GM12878 (cell line): Measurements from ENCODE around the gene ALAS1. TPM values are rescaled to one million over a fixed set of nuclear protein-coding genes. Genes with fewer than 3 reads are reported as not detected.

ENCODE experiments used
- ATAC-seq: fragments of 200-7000 bp; cut with Tn5 transposase; 3 replicates; pipeline ENCODE4 v1.9.1; 2020; ENCODE audit warnings: mild to moderate bottlenecking, moderate library complexity
- BruUV-seq: library from RNA; stranded (reverse); fragments of 400-500 nt; replicated peaks from 2 replicates; lab custom pipeline; 2021; lab: Mats Ljungman, UMichigan
- CTCF ChIA-PET: fragments of 300-600 bp; sonication (Branson Sonifier 250); formaldehyde crosslinking; extraction: SDS; loops from one replicate; lab custom pipeline; 2021; ENCODE audit warnings: inconsistent platforms; lab: Yijun Ruan, JAX
- POLR2A ChIA-PET: fragments of 350-600 bp; formaldehyde crosslinking; extraction: SDS; loops from one replicate; lab custom pipeline; 2021; ENCODE audit warnings: inconsistent platforms; lab: Charles Lee
- RAD21 ChIA-PET: fragments of 300-600 bp; sonication (Branson Sonifier 250); formaldehyde crosslinking; loops from one replicate; lab custom pipeline; 2023; ENCODE audit warnings: antibody characterized with exemption; ENCODE audit not compliant: unreplicated experiment; lab: Charles Lee
- SMC1A ChIA-PET: fragments of 300-600 bp; sonication (Branson Sonifier 250); formaldehyde crosslinking; loops from one replicate; lab custom pipeline; 2023; ENCODE audit not compliant: unreplicated experiment, uncharacterized antibody; lab: Charles Lee
- DNase-seq: peaks from one replicate; pipeline ENCODE4 v3.0.0-alpha.2; 2011; ENCODE audit warnings: low read depth, low spot score
- FAIRE-seq: peaks from 3 replicates; lab custom pipeline; 2011; peaks lifted over from hg19 to GRCh38; lab: Jason Lieb, UNC
- H2AFZ ChIP-seq: 2 replicates; pipeline ENCODE4 v1.6.0; 2011; ENCODE audit warnings: low read depth, low read length, control low read depth; ENCODE audit not compliant: control insufficient read depth
- H3K27ac ChIP-seq: 2 replicates; pipeline ENCODE4 v1.5.1; 2011; ENCODE audit warnings: control low read depth; ENCODE audit not compliant: control insufficient read depth, insufficient read depth
- H3K27me3 ChIP-seq, 2 experiments: replicated peaks in 1 of 2; 2 replicates each; pipeline versions ENCODE4 v1.6.0 to v1.6.1; 2011; ENCODE audit warnings: low read length in 1 of 2; ENCODE audit not compliant: control insufficient read depth in 2 of 2, insufficient read depth in 2 of 2
- H3K36me3 ChIP-seq, 2 experiments: 2 replicates each; pipeline ENCODE4 v1.5.1; 2011; ENCODE audit warnings: low read length in 1 of 2; ENCODE audit not compliant: control insufficient read depth in 2 of 2, insufficient read depth in 2 of 2
- H3K4me1 ChIP-seq: 2 replicates; pipeline ENCODE4 v1.6.1; 2011; ENCODE audit warnings: mild to moderate bottlenecking, low read length, moderate library complexity, mixed read lengths; ENCODE audit not compliant: control insufficient read depth, insufficient read depth
- H3K4me2 ChIP-seq: 2 replicates; pipeline ENCODE4 v1.6.0; 2011; ENCODE audit warnings: control low read depth; ENCODE audit not compliant: control insufficient read depth, insufficient read depth
- H3K4me3 ChIP-seq: fragments of 200-600 bp; sonication (generic); 2 replicates; pipeline ENCODE4 v1.5.1; 2016
- H3K79me2 ChIP-seq: 2 replicates; pipeline ENCODE4 v1.6.0; 2011; ENCODE audit warnings: low read length; ENCODE audit not compliant: control insufficient read depth, insufficient read depth
- H3K9ac ChIP-seq: 2 replicates; pipeline ENCODE4 v1.8.0; 2011; ENCODE audit warnings: low read length, control low read depth, mixed read lengths; ENCODE audit not compliant: control insufficient read depth, insufficient read depth
- H3K9me3 ChIP-seq: replicated peaks from 3 replicates; pipeline ENCODE4 v1.5.1; 2011; ENCODE audit warnings: mild to moderate bottlenecking, low read length; ENCODE audit not compliant: control insufficient read depth, insufficient read depth
- H4K20me1 ChIP-seq: 2 replicates; pipeline ENCODE4 v1.6.0; 2011; ENCODE audit not compliant: control insufficient read depth, insufficient read depth
- FOXM1 ChIP-seq: IDR thresholded peaks from 2 replicates; pipeline ENCODE4 v1.6.1; 2012; ENCODE audit warnings: low read depth, mild to moderate bottlenecking, inconsistent platforms, low read length, moderate library complexity
- IRF4 ChIP-seq: IDR thresholded peaks from 2 replicates; pipeline ENCODE4 v1.6.1; 2011; ENCODE audit warnings: low read depth, low read length
- NR2C2 ChIP-seq: IDR thresholded peaks from 2 replicates; pipeline ENCODE4 v1.6.1; 2011; ENCODE audit warnings: borderline replicate concordance, low read depth; ENCODE audit not compliant: control insufficient read depth, insufficient read length
- SMARCA5 ChIP-seq: fragments of 450-650 bp; IDR thresholded peaks from 2 replicates; pipeline ENCODE4 v1.6.1; 2017; ENCODE audit warnings: mild to moderate bottlenecking
- SPI1 ChIP-seq: IDR thresholded peaks from 2 replicates; pipeline ENCODE4 v1.6.1; 2011; ENCODE audit warnings: low read depth, mild to moderate bottlenecking, low read length, moderate library complexity, borderline replicate concordance; ENCODE audit not compliant: insufficient read depth
- TBL1XR1 ChIP-seq: IDR thresholded peaks from 2 replicates; pipeline ENCODE4 v1.6.1; 2012; ENCODE audit warnings: low read depth, low read length, improper control_type of control experiment
- WGBS: methylation state at CpG from one replicate; pipeline ENCODE4 v1.1.6; 2016; ENCODE audit warnings: low lambda C conversion rate; ENCODE audit not compliant: insufficient replicate concordance, insufficient coverage; ENCODE audit errors: missing lambda C conversion rate; 5-methylcytosine and 5-hydroxymethylcytosine counted together
- in situ Hi-C: fragments of 300-500 bp; cut with MboI; formaldehyde crosslinking; loops from 9 replicates; pipeline ENCODE4 v1.14.3; 2018; ENCODE audit warnings: mixed read lengths
- intact Hi-C: fragments of 100-400 bp; cut with micrococcal nuclease; formaldehyde crosslinking; loops from one replicate; pipeline ENCODE4 v1.14.2; 2022; ENCODE audit not compliant: unreplicated experiment
- polyA plus RNA-seq, 11 experiments: library from polyadenylated mRNA; depleted of rRNA in 4 of 11; unstranded in 6 of 11; stranded (reverse) in 5 of 11; fragments of >200 nt; fragmentation: Nextera tagmentation in 4 of 11; fragmentation: Illumina TruSeq in 1 of 11; extraction: Ambion mirVana in 4 of 11; extraction: Trizol in 1 of 11; gene quantifications; 1 replicate in 1 of 11; 2 replicates in 10 of 11; pipeline versions ENCODE4 v1.2.1 to v1.2.3, GENCODE V29; 2011 to 2016; ENCODE audit warnings: inconsistent platforms in 2 of 11, missing spikeins in 2 of 11, low read depth in 1 of 11
- total RNA-seq, 4 experiments: library from RNA; depleted of rRNA in 3 of 4; stranded (reverse); fragments of >200 nt in 3 of 4; fragmentation: Illumina TruSeq in 1 of 4; extraction: Trizol in 1 of 4; gene quantifications; 2 replicates each; pipeline versions ENCODE4 v1.2.1 to v1.2.3, GENCODE V29; 2013 to 2021
- TF ChIP-seq, protein P1 (sequence below): fragments of 450-650 bp; IDR thresholded peaks from 2 replicates; pipeline ENCODE4 v1.6.1; 2017; ENCODE audit warnings: antibody characterized with exemption, mild to moderate bottlenecking, moderate library complexity
- TF ChIP-seq, protein P2 (sequence below): fragments of 450-650 bp; IDR thresholded peaks from 2 replicates; pipeline ENCODE4 v1.6.1; 2017; ENCODE audit warnings: mild to moderate bottlenecking, low read depth, inconsistent platforms; ENCODE audit not compliant: poor library complexity, severe bottlenecking
- TF ChIP-seq, protein P3 (sequence below): fragments of 450-650 bp; formaldehyde crosslinking; IDR thresholded peaks from 2 replicates; pipeline ENCODE4 v1.5.0; 2022; ENCODE audit warnings: mild to moderate bottlenecking, missing genetic modification characterization
- TF ChIP-seq, protein P4 (sequence below): fragments of 450-650 bp; IDR thresholded peaks from 2 replicates; pipeline ENCODE4 v1.6.1; 2016; ENCODE audit warnings: mild to moderate bottlenecking
- TF ChIP-seq, protein P5 (sequence below): IDR thresholded peaks from 2 replicates; pipeline ENCODE4 v1.6.1; 2011; ENCODE audit warnings: low read depth, low read length, improper control_type of control experiment, borderline replicate concordance

ALAS1 gene
- total and polyA plus RNA-seq, 10 of the 15 experiments (the other 5 are each of a cell fraction or from before 2014, with no cell fraction given): 69.9 to 115 (median 94.1) TPM

DNA sequence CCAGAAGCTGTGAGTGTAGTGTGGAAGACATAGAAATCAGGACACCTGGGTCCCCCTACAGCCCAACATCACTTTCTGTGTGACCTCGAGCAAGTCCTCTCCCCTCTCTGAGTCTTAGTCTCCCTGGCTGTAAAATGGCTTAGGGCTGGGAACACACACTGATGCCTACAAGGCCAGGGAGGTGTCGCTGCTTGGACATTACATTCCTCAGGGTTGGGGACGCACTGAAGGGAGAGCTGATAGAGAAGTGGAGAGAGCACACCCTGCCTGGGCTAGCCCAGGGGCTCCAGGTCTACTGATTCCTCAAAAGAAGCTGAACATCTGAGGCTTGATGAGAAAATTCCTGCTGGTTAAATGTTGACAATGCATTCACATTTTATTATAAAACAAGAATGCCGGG lies 6.3 kb upstream of the ALAS1 start:
- no peak overlapping the region for H3K4me2 ChIP-seq
- BruUV-seq: no TSS peak
- ChIA-PET RAD21 (no interaction called here), POLR2A (no interaction called here), SMC1A (no interaction called here), CTCF (interaction anchor here (1.3 kb wide), 1 partner anchor 14 kb away, joined by 3 read pairs; no protein-coding TSS in a partner anchor)
- H2AFZ ChIP-seq: no peak overlapping the region
- H3K27me3 ChIP-seq: no peaks in the 10 kb centered on the region
- H3K4me1 ChIP-seq: peaks cover 6% of the 10 kb centered on the region
- FAIRE-seq (no peak), ATAC-seq (no peak), DNase-seq (no peak)
- H3K4me3 ChIP-seq: no peak overlapping the region
- intact Hi-C loops (no loop called here), in situ Hi-C loops (no loop called here)
- no peak overlapping the region for H3K27ac ChIP-seq
- no peaks in the 10 kb centered on the region for H4K20me1 ChIP-seq
- H3K9ac ChIP-seq: no peak overlapping the region
- no peaks in the 10 kb centered on the region for H3K36me3 ChIP-seq
- H3K9me3 ChIP-seq: no peaks in the 10 kb centered on the region
- no peaks in the 10 kb centered on the region for H3K79me2 ChIP-seq
- 29% methylated on average over 4 of the region's 4 CpGs for WGBS
- TF ChIP-seq FOXM1 (no peak), TBL1XR1 (no peak), IRF4 (no peak), NR2C2 (no peak), SPI1 (no peak), SMARCA5 (no peak)
- TF ChIP-seq, protein P1, sequence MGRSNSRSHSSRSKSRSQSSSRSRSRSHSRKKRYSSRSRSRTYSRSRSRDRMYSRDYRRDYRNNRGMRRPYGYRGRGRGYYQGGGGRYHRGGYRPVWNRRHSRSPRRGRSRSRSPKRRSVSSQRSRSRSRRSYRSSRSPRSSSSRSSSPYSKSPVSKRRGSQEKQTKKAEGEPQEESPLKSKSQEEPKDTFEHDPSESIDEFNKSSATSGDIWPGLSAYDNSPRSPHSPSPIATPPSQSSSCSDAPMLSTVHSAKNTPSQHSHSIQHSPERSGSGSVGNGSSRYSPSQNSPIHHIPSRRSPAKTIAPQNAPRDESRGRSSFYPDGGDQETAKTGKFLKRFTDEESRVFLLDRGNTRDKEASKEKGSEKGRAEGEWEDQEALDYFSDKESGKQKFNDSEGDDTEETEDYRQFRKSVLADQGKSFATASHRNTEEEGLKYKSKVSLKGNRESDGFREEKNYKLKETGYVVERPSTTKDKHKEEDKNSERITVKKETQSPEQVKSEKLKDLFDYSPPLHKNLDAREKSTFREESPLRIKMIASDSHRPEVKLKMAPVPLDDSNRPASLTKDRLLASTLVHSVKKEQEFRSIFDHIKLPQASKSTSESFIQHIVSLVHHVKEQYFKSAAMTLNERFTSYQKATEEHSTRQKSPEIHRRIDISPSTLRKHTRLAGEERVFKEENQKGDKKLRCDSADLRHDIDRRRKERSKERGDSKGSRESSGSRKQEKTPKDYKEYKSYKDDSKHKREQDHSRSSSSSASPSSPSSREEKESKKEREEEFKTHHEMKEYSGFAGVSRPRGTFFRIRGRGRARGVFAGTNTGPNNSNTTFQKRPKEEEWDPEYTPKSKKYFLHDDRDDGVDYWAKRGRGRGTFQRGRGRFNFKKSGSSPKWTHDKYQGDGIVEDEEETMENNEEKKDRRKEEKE: no peak
- TF ChIP-seq, protein P2, sequence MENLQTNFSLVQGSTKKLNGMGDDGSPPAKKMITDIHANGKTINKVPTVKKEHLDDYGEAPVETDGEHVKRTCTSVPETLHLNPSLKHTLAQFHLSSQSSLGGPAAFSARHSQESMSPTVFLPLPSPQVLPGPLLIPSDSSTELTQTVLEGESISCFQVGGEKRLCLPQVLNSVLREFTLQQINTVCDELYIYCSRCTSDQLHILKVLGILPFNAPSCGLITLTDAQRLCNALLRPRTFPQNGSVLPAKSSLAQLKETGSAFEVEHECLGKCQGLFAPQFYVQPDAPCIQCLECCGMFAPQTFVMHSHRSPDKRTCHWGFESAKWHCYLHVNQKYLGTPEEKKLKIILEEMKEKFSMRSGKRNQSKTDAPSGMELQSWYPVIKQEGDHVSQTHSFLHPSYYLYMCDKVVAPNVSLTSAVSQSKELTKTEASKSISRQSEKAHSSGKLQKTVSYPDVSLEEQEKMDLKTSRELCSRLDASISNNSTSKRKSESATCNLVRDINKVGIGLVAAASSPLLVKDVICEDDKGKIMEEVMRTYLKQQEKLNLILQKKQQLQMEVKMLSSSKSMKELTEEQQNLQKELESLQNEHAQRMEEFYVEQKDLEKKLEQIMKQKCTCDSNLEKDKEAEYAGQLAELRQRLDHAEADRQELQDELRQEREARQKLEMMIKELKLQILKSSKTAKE: no peak
- TF ChIP-seq, protein P3, sequence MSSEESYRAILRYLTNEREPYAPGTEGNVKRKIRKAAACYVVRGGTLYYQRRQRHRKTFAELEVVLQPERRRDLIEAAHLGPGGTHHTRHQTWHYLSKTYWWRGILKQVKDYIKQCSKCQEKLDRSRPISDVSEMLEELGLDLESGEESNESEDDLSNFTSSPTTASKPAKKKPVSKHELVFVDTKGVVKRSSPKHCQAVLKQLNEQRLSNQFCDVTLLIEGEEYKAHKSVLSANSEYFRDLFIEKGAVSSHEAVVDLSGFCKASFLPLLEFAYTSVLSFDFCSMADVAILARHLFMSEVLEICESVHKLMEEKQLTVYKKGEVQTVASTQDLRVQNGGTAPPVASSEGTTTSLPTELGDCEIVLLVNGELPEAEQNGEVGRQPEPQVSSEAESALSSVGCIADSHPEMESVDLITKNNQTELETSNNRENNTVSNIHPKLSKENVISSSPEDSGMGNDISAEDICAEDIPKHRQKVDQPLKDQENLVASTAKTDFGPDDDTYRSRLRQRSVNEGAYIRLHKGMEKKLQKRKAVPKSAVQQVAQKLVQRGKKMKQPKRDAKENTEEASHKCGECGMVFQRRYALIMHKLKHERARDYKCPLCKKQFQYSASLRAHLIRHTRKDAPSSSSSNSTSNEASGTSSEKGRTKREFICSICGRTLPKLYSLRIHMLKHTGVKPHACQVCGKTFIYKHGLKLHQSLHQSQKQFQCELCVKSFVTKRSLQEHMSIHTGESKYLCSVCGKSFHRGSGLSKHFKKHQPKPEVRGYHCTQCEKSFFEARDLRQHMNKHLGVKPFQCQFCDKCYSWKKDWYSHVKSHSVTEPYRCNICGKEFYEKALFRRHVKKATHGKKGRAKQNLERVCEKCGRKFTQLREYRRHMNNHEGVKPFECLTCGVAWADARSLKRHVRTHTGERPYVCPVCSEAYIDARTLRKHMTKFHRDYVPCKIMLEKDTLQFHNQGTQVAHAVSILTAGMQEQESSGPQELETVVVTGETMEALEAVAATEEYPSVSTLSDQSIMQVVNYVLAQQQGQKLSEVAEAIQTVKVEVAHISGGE (CRISPR knock-in tag): no peak
- TF ChIP-seq, protein P4, sequence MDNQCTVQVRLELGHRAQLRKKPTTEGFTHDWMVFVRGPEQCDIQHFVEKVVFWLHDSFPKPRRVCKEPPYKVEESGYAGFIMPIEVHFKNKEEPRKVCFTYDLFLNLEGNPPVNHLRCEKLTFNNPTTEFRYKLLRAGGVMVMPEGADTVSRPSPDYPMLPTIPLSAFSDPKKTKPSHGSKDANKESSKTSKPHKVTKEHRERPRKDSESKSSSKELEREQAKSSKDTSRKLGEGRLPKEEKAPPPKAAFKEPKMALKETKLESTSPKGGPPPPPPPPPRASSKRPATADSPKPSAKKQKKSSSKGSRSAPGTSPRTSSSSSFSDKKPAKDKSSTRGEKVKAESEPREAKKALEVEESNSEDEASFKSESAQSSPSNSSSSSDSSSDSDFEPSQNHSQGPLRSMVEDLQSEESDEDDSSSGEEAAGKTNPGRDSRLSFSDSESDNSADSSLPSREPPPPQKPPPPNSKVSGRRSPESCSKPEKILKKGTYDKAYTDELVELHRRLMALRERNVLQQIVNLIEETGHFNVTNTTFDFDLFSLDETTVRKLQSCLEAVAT: no peak
- TF ChIP-seq, protein P5, sequence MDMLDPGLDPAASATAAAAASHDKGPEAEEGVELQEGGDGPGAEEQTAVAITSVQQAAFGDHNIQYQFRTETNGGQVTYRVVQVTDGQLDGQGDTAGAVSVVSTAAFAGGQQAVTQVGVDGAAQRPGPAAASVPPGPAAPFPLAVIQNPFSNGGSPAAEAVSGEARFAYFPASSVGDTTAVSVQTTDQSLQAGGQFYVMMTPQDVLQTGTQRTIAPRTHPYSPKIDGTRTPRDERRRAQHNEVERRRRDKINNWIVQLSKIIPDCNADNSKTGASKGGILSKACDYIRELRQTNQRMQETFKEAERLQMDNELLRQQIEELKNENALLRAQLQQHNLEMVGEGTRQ: no peak
